HCT116 (cell line): ENCODE results near the gene RNGTT. TPM values are rescaled to one million over a fixed set of nuclear protein-coding genes. Genes with fewer than 3 reads are reported as not detected.

Source experiments
- ATAC-seq: fragments of 200-7000 bp; cut with Tn5 transposase; 2 replicates; pipeline ENCODE4 v1.9.1; 2020; ENCODE audit warnings: mild to moderate bottlenecking, moderate library complexity
- BruUV-seq: library from RNA; stranded (reverse); fragments of 400-500 nt; replicated peaks from 2 replicates; lab custom pipeline; 2021; lab: Mats Ljungman, UMichigan
- CTCF ChIA-PET: fragments of 300-600 bp; sonication (Branson Sonifier 250); formaldehyde crosslinking; loops from one replicate; lab custom pipeline; 2021; ENCODE audit warnings: antibody characterized with exemption; lab: Charles Lee
- POLR2A ChIA-PET: fragments of 300-600, 350-600 bp; sonication (Branson Sonifier 250); formaldehyde crosslinking; loops from one replicate; lab custom pipeline; 2021; ENCODE audit warnings: antibody characterized with exemption; lab: Charles Lee
- RAD21 ChIA-PET, 2 experiments: fragments of 300-600 bp; sonication (Branson Sonifier 250); formaldehyde crosslinking; loops; one replicate each; lab custom pipeline; 2023; ENCODE audit warnings: low total read pairs in 2 of 2; ENCODE audit not compliant: uncharacterized antibody in 2 of 2, unreplicated experiment in 2 of 2, low non-redundant PET in 1 of 2; lab: Charles Lee
- DNase-seq: peaks from one replicate; pipeline ENCODE4 v3.0.0-alpha.2; 2010; ENCODE audit warnings: low read depth, low spot score
- H2AFZ ChIP-seq: fragments of 200-600 bp; shearing (Covaris generic), sonication (generic); 2 replicates; pipeline ENCODE4 v1.6.1; 2017; ENCODE audit warnings: low read depth, mixed run types, mixed read lengths, antibody characterized with exemption, low read length; ENCODE audit not compliant: poor library complexity, severe bottlenecking
- H3K27ac ChIP-seq: 2 replicates; pipeline ENCODE4 v1.5.1; 2012; ENCODE audit warnings: low read depth, low read length
- H3K27me3 ChIP-seq: fragments of 200-600 bp; sonication (generic); 2 replicates; pipeline ENCODE4 v1.6.1; 2016; ENCODE audit warnings: mixed run types, low read length, mixed read lengths; ENCODE audit not compliant: insufficient read depth
- H3K36me3 ChIP-seq, 2 experiments: fragments of 200-500 bp in 1 of 2; fragments of 200-600 bp in 1 of 2; sonication (Bioruptor generic) in 1 of 2; sonication (generic) in 1 of 2; 2 replicates each; pipeline versions ENCODE4 v1.5.1 to v1.6.1; 2014 to 2016; ENCODE audit warnings: low read length in 2 of 2, inconsistent platforms in 1 of 2, mixed read lengths in 1 of 2, mixed run types in 1 of 2; ENCODE audit not compliant: insufficient read depth in 2 of 2, control insufficient read depth in 1 of 2
- H3K4me1 ChIP-seq, 2 experiments: fragments of 200-600 bp in 1 of 2; sonication (generic) in 1 of 2; 2 replicates each; pipeline versions ENCODE4 v1.5.1 to v1.6.1; 2012 to 2017; ENCODE audit warnings: low read length in 2 of 2, inconsistent platforms in 1 of 2, mild to moderate bottlenecking in 1 of 2, mixed read lengths in 1 of 2, mixed run types in 1 of 2, moderate library complexity in 1 of 2; ENCODE audit not compliant: insufficient read depth in 2 of 2, control insufficient read depth in 1 of 2
- H3K4me2 ChIP-seq: fragments of 200-600 bp; sonication (generic); 2 replicates; pipeline ENCODE4 v1.6.1; 2017; ENCODE audit warnings: mixed run types, low read length, mixed read lengths
- H3K4me3 ChIP-seq, 2 experiments: fragments of 200-600 bp in 1 of 2; sonication (generic) in 1 of 2; replicated peaks in 1 of 2; 2 replicates each; pipeline ENCODE4 v1.5.1; 2011 to 2016; ENCODE audit warnings: low read length in 2 of 2, control low read depth in 1 of 2, low read depth in 1 of 2, mild to moderate bottlenecking in 1 of 2, mixed read lengths in 1 of 2, mixed run types in 1 of 2
- H3K79me2 ChIP-seq: fragments of 200-600 bp; sonication (generic); 2 replicates; pipeline ENCODE4 v1.6.1; 2017; ENCODE audit warnings: mild to moderate bottlenecking, mixed run types, low read length, moderate library complexity, mixed read lengths; ENCODE audit not compliant: insufficient read depth
- H3K9ac ChIP-seq: fragments of 200-600 bp; sonication (generic); 2 replicates; pipeline ENCODE4 v1.6.1; 2016; ENCODE audit warnings: low read length, mixed read lengths
- H3K9me2 ChIP-seq: fragments of 200-600 bp; sonication (generic), shearing (Covaris generic); 2 replicates; pipeline ENCODE4 v1.6.1; 2017; ENCODE audit warnings: mixed run types, mild to moderate bottlenecking, moderate library complexity; ENCODE audit not compliant: insufficient read depth
- H3K9me3 ChIP-seq, 2 experiments: fragments of 200-500 bp in 1 of 2; fragments of 200-600 bp in 1 of 2; sonication (Bioruptor generic) in 1 of 2; sonication (generic) in 1 of 2; 2 replicates each; pipeline ENCODE4 v1.6.1; 2014 to 2017; ENCODE audit warnings: low read length in 2 of 2, mixed read lengths in 2 of 2, inconsistent platforms in 1 of 2, low read depth in 1 of 2, mild to moderate bottlenecking in 1 of 2, mixed run types in 1 of 2, moderate library complexity in 1 of 2; ENCODE audit not compliant: control insufficient read depth in 1 of 2, insufficient read depth in 1 of 2
- H4K20me1 ChIP-seq: fragments of 200-600 bp; sonication (generic), shearing (Covaris generic); 2 replicates; pipeline ENCODE4 v1.6.1; 2017; ENCODE audit warnings: mixed run types, mild to moderate bottlenecking, moderate library complexity; ENCODE audit not compliant: insufficient read depth
- CBX3 ChIP-seq: IDR thresholded peaks from 2 replicates; pipeline ENCODE4 v1.6.1; 2012; ENCODE audit warnings: low read depth
- CEBPB ChIP-seq: IDR thresholded peaks from 2 replicates; pipeline ENCODE4 v1.6.1; 2012; ENCODE audit warnings: low read depth
- EZH2phosphoT487 ChIP-seq: fragments of 200-600 bp; IDR thresholded peaks from 2 replicates; pipeline ENCODE4 v1.6.1; 2018; ENCODE audit warnings: antibody characterized with exemption, borderline replicate concordance
- FOSL1 ChIP-seq: IDR thresholded peaks from 2 replicates; pipeline ENCODE4 v1.6.1; 2012; ENCODE audit warnings: low read depth
- POLR2A ChIP-seq: IDR thresholded peaks from 2 replicates; pipeline ENCODE4 v1.7.0; 2011; ENCODE audit warnings: borderline replicate concordance; ENCODE audit not compliant: insufficient read depth, insufficient read length; ENCODE audit errors: extremely low read depth
- POLR2AphosphoS5 ChIP-seq: IDR thresholded peaks from 2 replicates; pipeline ENCODE4 v1.6.1; 2011; ENCODE audit warnings: mild to moderate bottlenecking, low read depth, low read length, moderate library complexity
- REST ChIP-seq: IDR thresholded peaks from 2 replicates; pipeline ENCODE4 v1.6.1; 2012; ENCODE audit warnings: low read depth
- SP1 ChIP-seq: IDR thresholded peaks from 2 replicates; pipeline ENCODE4 v1.6.1; 2012; ENCODE audit warnings: low read depth
- SRF ChIP-seq: IDR thresholded peaks from 2 replicates; pipeline ENCODE4 v1.6.1; 2012; ENCODE audit warnings: low read depth
- YY1 ChIP-seq: IDR thresholded peaks from 2 replicates; pipeline ENCODE4 v1.6.1; 2011; ENCODE audit warnings: low read length, low read depth, moderate library complexity, mild to moderate bottlenecking; ENCODE audit not compliant: insufficient replicate concordance; ENCODE audit errors: extremely low read depth
- ZFX ChIP-seq: fragments of 450-650 bp; IDR thresholded peaks from 2 replicates; pipeline ENCODE4 v1.6.1; 2017
- ZNF274 ChIP-seq: fragments of 200-500 bp; sonication (Bioruptor generic); IDR thresholded peaks from 2 replicates; pipeline ENCODE4 v1.6.1; 2014; ENCODE audit warnings: mild to moderate bottlenecking, low read depth, low read length, inconsistent platforms
- intact Hi-C: fragments of 100-400 bp; cut with micrococcal nuclease; formaldehyde crosslinking; loops from 2 replicates; pipeline ENCODE4 v1.10.0; 2022
- total RNA-seq: library from RNA; stranded (reverse); gene quantifications from one replicate; pipeline ENCODE4 v1.2.1, GENCODE V29; 2021; ENCODE audit not compliant: unreplicated experiment
- TF ChIP-seq, protein P1 (sequence below): IDR thresholded peaks from 2 replicates; pipeline ENCODE4 v1.6.1; 2011; ENCODE audit warnings: mild to moderate bottlenecking, low read length, moderate library complexity; ENCODE audit not compliant: insufficient replicate concordance; ENCODE audit errors: extremely low read depth

The RNGTT gene
- total RNA-seq, 1 experiment from 2014 or later = 23.0 TPM

- RAD21 ChIA-PET = no interaction called here
- no peaks in the 10 kb centered on the region for H3K9me2 ChIP-seq
- H4K20me1 ChIP-seq = no peaks in the 10 kb centered on the region
- ATAC-seq = no peak
- no peak overlapping the region for H3K9ac ChIP-seq
- H3K27me3 ChIP-seq = no peaks in the 10 kb centered on the region
- no peaks in the 10 kb centered on the region for H3K4me1 ChIP-seq
- no peak for DNase-seq
- no peak overlapping the region for H3K4me3 ChIP-seq
- no peaks in the 10 kb centered on the region for H3K79me2 ChIP-seq
- CTCF ChIA-PET = no interaction called here
- no peak overlapping the region for H2AFZ ChIP-seq
- no peaks in the 10 kb centered on the region for H3K36me3 ChIP-seq
- no peak overlapping the region for H3K4me2 ChIP-seq
- no peak for TF ChIP-seq POLR2AphosphoS5
- peak; percentile 34; the same call in 1 of the 2 replicates for TF ChIP-seq CBX3
- TF ChIP-seq SRF = no peak
- TF ChIP-seq, all 23 proteins: peak for 1
- H3K27ac ChIP-seq = no peak overlapping the region
- POLR2A ChIA-PET = no interaction called here
- peaks cover 0 to 5% of the 10 kb centered on the region in 2 experiments; a peak in 2 of 4 replicates for H3K9me3 ChIP-seq
- intact Hi-C loops = no loop called here
- no TSS peak for BruUV-seq
These were observed 155.8 kb downstream of the RNGTT start for GRCh38 chr6:88807622-88808021.

GRCh38 chr6:88806728-88807127 is 156.7 kb downstream of the RNGTT start:
- ChIA-PET POLR2A (no interaction called here), RAD21 (no interaction called here), CTCF (no interaction called here)
- H3K9ac ChIP-seq = no peak overlapping the region
- no peak for ATAC-seq
- DNase-seq = no peak
- H3K4me3 ChIP-seq = no peak overlapping the region
- H3K9me2 ChIP-seq = no peaks in the 10 kb centered on the region
- H3K9me3 ChIP-seq = peaks cover 0 to 5% of the 10 kb centered on the region in 2 experiments; a peak in 2 of 4 replicates
- no peaks in the 10 kb centered on the region for H4K20me1 ChIP-seq
- no peaks in the 10 kb centered on the region for H3K79me2 ChIP-seq
- no peak for TF ChIP-seq CBX3
- TF ChIP-seq REST = no peak
- TF ChIP-seq, protein P1, sequence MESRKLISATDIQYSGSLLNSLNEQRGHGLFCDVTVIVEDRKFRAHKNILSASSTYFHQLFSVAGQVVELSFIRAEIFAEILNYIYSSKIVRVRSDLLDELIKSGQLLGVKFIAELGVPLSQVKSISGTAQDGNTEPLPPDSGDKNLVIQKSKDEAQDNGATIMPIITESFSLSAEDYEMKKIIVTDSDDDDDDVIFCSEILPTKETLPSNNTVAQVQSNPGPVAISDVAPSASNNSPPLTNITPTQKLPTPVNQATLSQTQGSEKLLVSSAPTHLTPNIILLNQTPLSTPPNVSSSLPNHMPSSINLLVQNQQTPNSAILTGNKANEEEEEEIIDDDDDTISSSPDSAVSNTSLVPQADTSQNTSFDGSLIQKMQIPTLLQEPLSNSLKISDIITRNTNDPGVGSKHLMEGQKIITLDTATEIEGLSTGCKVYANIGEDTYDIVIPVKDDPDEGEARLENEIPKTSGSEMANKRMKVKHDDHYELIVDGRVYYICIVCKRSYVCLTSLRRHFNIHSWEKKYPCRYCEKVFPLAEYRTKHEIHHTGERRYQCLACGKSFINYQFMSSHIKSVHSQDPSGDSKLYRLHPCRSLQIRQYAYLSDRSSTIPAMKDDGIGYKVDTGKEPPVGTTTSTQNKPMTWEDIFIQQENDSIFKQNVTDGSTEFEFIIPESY = no peak
- TF ChIP-seq ZFX = no peak
- no peak for TF ChIP-seq CEBPB
- no peak for TF ChIP-seq EZH2phosphoT487
- TF ChIP-seq POLR2A = no peak
- no peak for TF ChIP-seq SP1
- TF ChIP-seq YY1 = no peak
- TF ChIP-seq ZNF274 = no peak
- TF ChIP-seq FOSL1 = no peak
- intact Hi-C loops = no loop called here
- H3K27me3 ChIP-seq = no peaks in the 10 kb centered on the region
- H3K4me2 ChIP-seq = no peak overlapping the region
- no peaks in the 10 kb centered on the region for H3K36me3 ChIP-seq
- no TSS peak for BruUV-seq
- no peak overlapping the region for H2AFZ ChIP-seq
- no peaks in the 10 kb centered on the region for H3K4me1 ChIP-seq
- H3K27ac ChIP-seq = no peak overlapping the region
